IMR-90 (cell line): ENCODE measurements around the gene GYS1. TPM values are rescaled to one million over a fixed set of nuclear protein-coding genes. Genes with fewer than 3 reads are reported as not detected.
A peak's percentile ranks its signal among the peaks of the same experiment; 100 is the strongest.
"Not testable (repeated sequence)": the region's sequence is repeated elsewhere in the genome, so short reads cannot be mapped to it uniquely, and the experiment has no call there.

Experiments used
- ATAC-seq: fragments of 200-7000 bp; cut with Tn5 transposase; 2 replicates; pipeline ENCODE4 v1.9.1; 2020; ENCODE audit warnings: low read depth, mild to moderate bottlenecking, moderate library complexity
- BruUV-seq: library from RNA; stranded (reverse); fragments of 400-500 nt; replicated peaks from 2 replicates; lab custom pipeline; 2021; lab: Mats Ljungman, UMichigan
- CTCF ChIA-PET: fragments of 300-600 bp; formaldehyde crosslinking; extraction: SDS; loops from one replicate; lab custom pipeline; 2021; ENCODE audit warnings: antibody characterized with exemption; lab: Yijun Ruan, JAX
- POLR2A ChIA-PET: fragments of 300-600 bp; sonication (Branson Sonifier 250); formaldehyde crosslinking; loops from one replicate; lab custom pipeline; 2022; ENCODE audit warnings: antibody characterized with exemption; ENCODE audit not compliant: unreplicated experiment; lab: Charles Lee
- DNase-seq: peaks from one replicate; pipeline ENCODE4 v3.0.0; 2013
- H2AFZ ChIP-seq: replicated peaks from 2 replicates; pipeline ENCODE3; 2013; ENCODE audit warnings: low read length, mild to moderate bottlenecking; ENCODE audit not compliant: poor library complexity
- H2AK5ac ChIP-seq: 2 replicates; pipeline ENCODE4 v1.6.1; 2013; ENCODE audit warnings: low read depth, low read length, inconsistent platforms
- H2AK9ac ChIP-seq: replicated peaks from 2 replicates; pipeline ENCODE3; 2013; ENCODE audit warnings: mild to moderate bottlenecking, low read depth, low read length, moderate library complexity; ENCODE audit not compliant: poor library complexity
- H2BK120ac ChIP-seq: 2 replicates; pipeline ENCODE4 v1.6.1; 2013; ENCODE audit warnings: low read depth, low read length, inconsistent platforms
- H2BK15ac ChIP-seq: 3 replicates; pipeline ENCODE4 v1.6.1; 2013; ENCODE audit warnings: low read depth, low read length, inconsistent platforms
- H2BK20ac ChIP-seq: 2 replicates; pipeline ENCODE4 v1.6.1; 2013; ENCODE audit warnings: low read depth, mild to moderate bottlenecking, inconsistent platforms, low read length, moderate library complexity
- H2BK5ac ChIP-seq: 2 replicates; pipeline ENCODE4 v1.6.1; 2013; ENCODE audit warnings: mild to moderate bottlenecking, low read depth, low read length, inconsistent platforms; ENCODE audit not compliant: poor library complexity, severe bottlenecking
- H3K14ac ChIP-seq: replicated peaks from 2 replicates; pipeline ENCODE4 v1.6.1; 2013; ENCODE audit warnings: low read depth, low read length, inconsistent platforms
- H3K18ac ChIP-seq: 2 replicates; pipeline ENCODE4 v1.6.1; 2013; ENCODE audit warnings: low read depth, low read length, control low read depth
- H3K23ac ChIP-seq: 2 replicates; pipeline ENCODE4 v1.6.1; 2013; ENCODE audit warnings: low read depth, low read length, inconsistent platforms
- H3K27ac ChIP-seq: 2 replicates; pipeline ENCODE4 v1.5.1; 2013; ENCODE audit warnings: mild to moderate bottlenecking, control low read depth, low read length; ENCODE audit not compliant: insufficient read depth
- H3K27me3 ChIP-seq: 2 replicates; pipeline ENCODE4 v1.6.1; 2013; ENCODE audit warnings: low read length; ENCODE audit not compliant: control insufficient read depth, insufficient read depth
- H3K36me3 ChIP-seq: 2 replicates; pipeline ENCODE4 v1.6.1; 2013; ENCODE audit warnings: low read length, mixed read lengths; ENCODE audit not compliant: control insufficient read depth, insufficient read depth
- H3K4ac ChIP-seq: 2 replicates; pipeline ENCODE4 v1.6.1; 2013; ENCODE audit warnings: low read depth, low read length, inconsistent platforms
- H3K4me1 ChIP-seq: 2 replicates; pipeline ENCODE4 v1.6.1; 2013; ENCODE audit warnings: low read length, mixed read lengths; ENCODE audit not compliant: control insufficient read depth, insufficient read depth
- H3K4me2 ChIP-seq: 2 replicates; pipeline ENCODE4 v1.6.1; 2013; ENCODE audit warnings: low read depth, mild to moderate bottlenecking, control low read depth, low read length, moderate library complexity
- H3K4me3 ChIP-seq: 2 replicates; pipeline ENCODE4 v1.5.1; 2013; ENCODE audit warnings: low read depth, mild to moderate bottlenecking, control low read depth, low read length, moderate library complexity; ENCODE audit not compliant: insufficient read depth
- H3K56ac ChIP-seq: 2 replicates; pipeline ENCODE4 v1.6.1; 2013; ENCODE audit warnings: low read length, inconsistent platforms; ENCODE audit not compliant: insufficient read depth; ENCODE audit errors: extremely low read depth
- H3K79me1 ChIP-seq, 2 experiments: 2 replicates each; pipeline ENCODE4 v1.6.1; 2013; ENCODE audit warnings: low read length in 2 of 2, inconsistent platforms in 1 of 2, low read depth in 1 of 2
- H3K9ac ChIP-seq: 2 replicates; pipeline ENCODE4 v1.6.1; 2013; ENCODE audit warnings: low read depth, low read length, control low read depth
- H3K9me1 ChIP-seq: 2 replicates; pipeline ENCODE4 v1.6.1; 2013; ENCODE audit warnings: low read length, inconsistent platforms; ENCODE audit not compliant: insufficient read depth
- H3K9me3 ChIP-seq: 2 replicates; pipeline ENCODE4 v1.6.1; 2013; ENCODE audit warnings: low read length; ENCODE audit not compliant: control insufficient read depth, insufficient read depth
- H4K20me1 ChIP-seq: 2 replicates; pipeline ENCODE4 v1.6.1; 2013; ENCODE audit warnings: low read length, inconsistent platforms; ENCODE audit not compliant: insufficient read depth
- H4K5ac ChIP-seq: 2 replicates; pipeline ENCODE4 v1.6.1; 2013; ENCODE audit warnings: mild to moderate bottlenecking, low read depth, low read length, control low read depth
- H4K8ac ChIP-seq, 2 experiments: 2 replicates each; pipeline ENCODE4 v1.6.1; 2013; ENCODE audit warnings: low read depth in 2 of 2, low read length in 2 of 2, control low read depth in 1 of 2, inconsistent platforms in 1 of 2
- H4K91ac ChIP-seq: 2 replicates; pipeline ENCODE4 v1.6.1; 2013; ENCODE audit warnings: low read depth, low read length, inconsistent platforms; ENCODE audit not compliant: insufficient read depth
- WGBS, 2 experiments: methylation state at CpG; one replicate each; pipeline versions ENCODE4 v1.1.5 to v1.1.7; 2013; ENCODE audit warnings: missing lambda C conversion rate in 2 of 2; ENCODE audit not compliant: insufficient read length in 1 of 2; ENCODE audit errors: extremely low coverage in 2 of 2; 5-methylcytosine and 5-hydroxymethylcytosine counted together
- dilution Hi-C: fragments of 300-500 bp; cut with HindIII; formaldehyde crosslinking; loops from one replicate; pipeline ENCODE4 v1.14.3; 2018; ENCODE audit warnings: low sequenced_read_pairs; ENCODE audit not compliant: unreplicated experiment
- in situ Hi-C: fragments of 300-500 bp; cut with MboI; formaldehyde crosslinking; loops from 3 replicates; pipeline ENCODE4 v1.14.3; 2019; ENCODE audit warnings: low sequenced_read_pairs, inconsistent platforms, mixed read lengths
- intact Hi-C: fragments of 100-400 bp; cut with micrococcal nuclease; formaldehyde crosslinking; loops from 2 replicates; pipeline ENCODE4 v1.10.0; 2022
- polyA plus RNA-seq, 3 experiments: library from polyadenylated mRNA; depleted of rRNA; stranded (reverse); fragments of >200 nt; gene quantifications; 2 replicates each; pipeline ENCODE4 v1.2.3, GENCODE V29; 2012; ENCODE audit warnings: low replicate concordance in 1 of 3
- total RNA-seq: library from RNA; depleted of rRNA; stranded (reverse); fragments of >200 nt; gene quantifications from 2 replicates; pipeline ENCODE4 v1.2.3, GENCODE V29; 2012

The GYS1 gene
- total and polyA plus RNA-seq, 2 of the 4 experiments (the other 2 are of a cell fraction): 38.7 to 72.2 TPM

DNA sequence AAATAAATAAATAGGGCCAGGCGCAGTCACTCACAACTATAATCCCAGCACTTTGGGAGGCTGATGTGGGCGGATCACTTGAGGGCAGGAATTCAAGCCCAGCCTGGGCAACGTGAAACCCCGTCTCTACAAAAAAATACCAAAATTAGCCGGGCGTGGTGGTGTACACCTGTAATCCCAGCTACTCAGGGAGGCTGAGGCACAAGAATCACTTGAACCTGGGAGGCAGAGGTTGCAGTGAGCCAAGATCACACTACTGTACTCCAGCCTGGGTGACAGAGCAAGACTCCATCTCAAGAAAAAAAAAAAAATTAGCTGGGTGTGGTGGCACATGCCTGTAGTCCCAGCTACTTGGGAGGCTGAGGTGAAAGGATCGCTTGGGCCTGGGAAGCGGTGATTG lies 67.2 kb downstream of the GYS1 start:
- H3K79me1 ChIP-seq, H3K9ac ChIP-seq, H3K4me3 ChIP-seq, BruUV-seq, CTCF ChIA-PET, H3K9me1 ChIP-seq, intact Hi-C loops, H2BK15ac ChIP-seq, H3K18ac ChIP-seq, H3K56ac ChIP-seq, DNase-seq, H3K27me3 ChIP-seq, in situ Hi-C loops, H3K27ac ChIP-seq, H3K23ac ChIP-seq, H4K20me1 ChIP-seq, H4K8ac ChIP-seq, H3K4me2 ChIP-seq, dilution Hi-C loops, H3K9me3 ChIP-seq, H4K91ac ChIP-seq, ATAC-seq, H4K5ac ChIP-seq: not testable (repeated sequence)
- H3K14ac ChIP-seq: 0 out of 2 replicates have a peak overlapping the region, but pooled peaks have one; percentile 34
- H2AK9ac ChIP-seq: peak overlapping the region; percentile 61
- POLR2A ChIA-PET: interaction anchor here (0.6 kb wide), 1 partner anchor 35 kb away, joined by 11 read pairs; no protein-coding TSS in a partner anchor
- peaks cover 11% of the 10 kb centered on the region for H3K4me1 ChIP-seq
- peaks cover 20% of the 10 kb centered on the region for H3K36me3 ChIP-seq
- H2BK120ac ChIP-seq: peak overlapping the region; percentile 2; the same call in 1 of the 2 replicates
- peak overlapping the region; percentile 11 for H2AFZ ChIP-seq
- peak overlapping the region; percentile 2 for H2BK5ac ChIP-seq
- H2AK5ac ChIP-seq: peak overlapping the region; percentile 84; the same call in 1 of the 2 replicates
- H3K4ac ChIP-seq: peak overlapping the region; percentile 76
- WGBS, 2 experiments: no CpG with 5 or more reads among the region's 8 CpGs
- peak overlapping the region; percentile 21; the same call in 1 of the 2 replicates for H2BK20ac ChIP-seq
